ENCODE results near the gene CAPNS2.

Gene CAPNS2

DNA sequence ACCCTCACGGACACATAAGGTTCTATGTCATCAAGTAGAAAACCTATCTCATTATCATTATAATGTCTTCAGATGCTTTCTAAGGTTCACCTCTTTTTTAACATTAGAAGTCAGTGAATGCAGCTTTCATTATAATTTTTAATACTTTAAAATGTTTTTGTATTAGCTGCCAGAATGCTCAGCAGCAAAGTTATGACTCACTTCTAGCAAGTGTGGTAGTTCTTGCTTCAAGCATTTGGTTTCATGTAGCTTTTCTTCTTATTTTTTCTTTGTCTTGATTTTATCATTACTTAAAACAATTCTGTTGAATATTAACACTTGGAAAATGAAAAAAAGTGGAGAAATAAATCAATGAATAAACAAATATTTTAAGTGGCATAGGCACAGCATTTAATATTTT lies 34.3 kb upstream of the CAPNS2 start:
- no CpG with 5 or more reads among the region's 1 CpG for WGBS (ENCODE audit: extremely low coverage, insufficient coverage, low lambda C conversion rate)
- DNase-seq, result no peak
- no peak overlapping the region for H3K4ac ChIP-seq (ENCODE audit: low read depth, low read length)

DNA sequence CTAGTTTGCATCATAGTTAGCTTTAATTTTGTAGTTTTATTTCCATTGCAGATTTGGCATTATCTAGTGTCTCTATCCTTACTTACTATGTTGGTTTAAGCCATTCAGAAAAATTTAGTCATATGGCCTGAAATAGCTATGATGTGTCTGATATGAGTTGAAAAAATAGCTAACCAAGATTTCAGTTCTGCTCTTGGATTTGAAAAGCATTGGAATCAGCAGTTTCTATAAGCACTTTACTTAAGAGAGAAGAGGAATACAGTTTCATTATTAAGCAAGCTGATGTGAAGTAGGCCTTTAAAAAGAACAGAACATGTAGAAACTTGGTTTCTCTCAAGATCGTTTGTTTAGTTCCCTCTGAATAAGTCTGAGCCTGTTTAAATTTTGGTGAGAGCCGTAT lies 31.7 kb upstream of the CAPNS2 start:
- Histone ChIP-seq H4K8ac (ENCODE audit: low read depth, low read length) (no peak overlapping the region), H3K23ac (ENCODE audit: low read length) (no peak overlapping the region), H2BK5ac (ENCODE audit: low read length) (no peak overlapping the region), H2BK120ac (ENCODE audit: low read depth, low read length) (no peak overlapping the region), H3K4me3 (ENCODE audit: low read length) (no peak overlapping the region), H3K27me3 (ENCODE audit: insufficient read depth, low read length, poor library complexity) (no peaks in the 10 kb centered on the region), H3K56ac (ENCODE audit: low read length) (no peak overlapping the region), H3K4ac (ENCODE audit: low read depth, low read length) (no peak overlapping the region), H2AK5ac (ENCODE audit: low read length) (no peak overlapping the region), H3K4me1 (ENCODE audit: control insufficient read depth, low read depth, low read length) (no peaks in the 10 kb centered on the region), H3K27ac (ENCODE audit: low read depth, low read length) (no peak overlapping the region), H2BK15ac (replicated peaks; ENCODE audit: low read depth) (no peak overlapping the region), H3K36me3 (ENCODE audit: control insufficient read depth, insufficient read depth, low read length) (no peaks in the 10 kb centered on the region), H4K5ac (ENCODE audit: low read length) (no peak overlapping the region), H3K79me1 (ENCODE audit: low read length) (no peaks in the 10 kb centered on the region), H3K18ac (ENCODE audit: low read length) (no peak overlapping the region), H3K9ac (ENCODE audit: low read length) (no peak overlapping the region), H3K79me2 (ENCODE audit: control insufficient read depth, insufficient read depth, low read length) (no peaks in the 10 kb centered on the region), H3K4me2 (ENCODE audit: low read length) (no peak overlapping the region)
- DNase-seq, result no peak
- WGBS (ENCODE audit: extremely low coverage, insufficient coverage, low lambda C conversion rate), result no CpG with 5 or more reads among the region's 2 CpGs

More for the DNA sequence above, 34.3 kb upstream of the CAPNS2 start:
- Histone ChIP-seq H2BK15ac (replicated peaks; ENCODE audit: low read depth) (no peak overlapping the region), H3K79me2 (ENCODE audit: control insufficient read depth, insufficient read depth, low read length) (no peaks in the 10 kb centered on the region), H3K27me3 (ENCODE audit: insufficient read depth, low read length, poor library complexity) (no peaks in the 10 kb centered on the region), H3K23ac (ENCODE audit: low read length) (no peak overlapping the region), H3K4me1 (ENCODE audit: control insufficient read depth, low read depth, low read length) (no peaks in the 10 kb centered on the region), H3K18ac (ENCODE audit: low read length) (no peak overlapping the region), H2BK5ac (ENCODE audit: low read length) (no peak overlapping the region), H2BK120ac (ENCODE audit: low read depth, low read length) (no peak overlapping the region), H2AK5ac (ENCODE audit: low read length) (no peak overlapping the region), H3K9ac (ENCODE audit: low read length) (no peak overlapping the region), H3K4me3 (ENCODE audit: low read length) (no peak overlapping the region), H3K4me2 (ENCODE audit: low read length) (no peak overlapping the region), H3K27ac (ENCODE audit: low read depth, low read length) (no peak overlapping the region), H3K56ac (ENCODE audit: low read length) (no peak overlapping the region), H4K8ac (ENCODE audit: low read depth, low read length) (no peak overlapping the region), H4K5ac (ENCODE audit: low read length) (no peak overlapping the region), H3K79me1 (ENCODE audit: low read length) (no peaks in the 10 kb centered on the region), H3K36me3 (ENCODE audit: control insufficient read depth, insufficient read depth, low read length) (no peaks in the 10 kb centered on the region)

GRCh38 chr16:55539049-55539448 lies 27.4 kb upstream of the CAPNS2 start:
- Histone ChIP-seq H3K27me3 (ENCODE audit: insufficient read depth, low read length, poor library complexity) (no peaks in the 10 kb centered on the region), H2BK5ac (ENCODE audit: low read length) (no peak overlapping the region), H3K27ac (ENCODE audit: low read depth, low read length) (no peak overlapping the region), H4K8ac (ENCODE audit: low read depth, low read length) (no peak overlapping the region), H3K23ac (ENCODE audit: low read length) (no peak overlapping the region), H3K4me1 (ENCODE audit: control insufficient read depth, low read depth, low read length) (no peaks in the 10 kb centered on the region), H3K18ac (ENCODE audit: low read length) (no peak overlapping the region), H2BK15ac (replicated peaks; ENCODE audit: low read depth) (no peak overlapping the region), H3K79me2 (ENCODE audit: control insufficient read depth, insufficient read depth, low read length) (no peaks in the 10 kb centered on the region), H3K36me3 (ENCODE audit: control insufficient read depth, insufficient read depth, low read length) (no peaks in the 10 kb centered on the region), H3K4me3 (ENCODE audit: low read length) (no peak overlapping the region), H2AK5ac (ENCODE audit: low read length) (no peak overlapping the region), H3K4me2 (ENCODE audit: low read length) (no peak overlapping the region), H3K56ac (ENCODE audit: low read length) (no peak overlapping the region), H4K5ac (ENCODE audit: low read length) (no peak overlapping the region), H3K79me1 (ENCODE audit: low read length) (no peaks in the 10 kb centered on the region), H3K9ac (ENCODE audit: low read length) (no peak overlapping the region), H3K4ac (ENCODE audit: low read depth, low read length) (no peak overlapping the region), H2BK120ac (ENCODE audit: low read depth, low read length) (no peak overlapping the region)
- WGBS (ENCODE audit: extremely low coverage, insufficient coverage, low lambda C conversion rate), result no CpG with 5 or more reads among the region's 5 CpGs
- DNase-seq, result no peak

DNA sequence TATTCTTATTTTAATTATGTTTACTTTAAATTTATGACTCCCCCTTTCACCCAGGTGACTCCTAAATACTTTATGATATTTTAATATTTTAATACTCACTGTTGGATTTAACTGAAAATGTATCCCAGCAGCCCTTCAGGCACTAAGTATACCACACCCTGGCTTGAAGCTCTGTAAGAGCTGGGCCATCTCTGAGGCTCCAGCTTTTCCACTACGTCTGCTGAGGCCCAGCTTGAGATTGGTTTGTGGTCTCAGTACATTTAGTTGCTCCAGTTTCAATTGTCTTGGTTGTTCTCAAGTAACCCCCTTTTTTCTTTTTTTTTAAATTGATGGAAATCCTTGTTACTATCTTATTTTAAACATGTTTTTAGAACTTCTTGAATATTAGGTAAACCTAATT lies 27.0 kb upstream of the CAPNS2 start:
- no peak overlapping the region for H3K56ac ChIP-seq (ENCODE audit: low read length)
- no peak overlapping the region for H3K4me3 ChIP-seq (ENCODE audit: low read length)
- H3K18ac ChIP-seq (ENCODE audit: low read length), result no peak overlapping the region
- no peaks in the 10 kb centered on the region for H3K4me1 ChIP-seq (ENCODE audit: control insufficient read depth, low read depth, low read length)
- no peak overlapping the region for H3K4me2 ChIP-seq (ENCODE audit: low read length)
- no peak overlapping the region for H2AK5ac ChIP-seq (ENCODE audit: low read length)
- H3K36me3 ChIP-seq (ENCODE audit: control insufficient read depth, insufficient read depth, low read length), result no peaks in the 10 kb centered on the region
- no peak overlapping the region for H3K23ac ChIP-seq (ENCODE audit: low read length)
- WGBS (ENCODE audit: extremely low coverage, insufficient coverage, low lambda C conversion rate), result no CpG with 5 or more reads among the region's 1 CpG
- no peak overlapping the region for H4K5ac ChIP-seq (ENCODE audit: low read length)
- no peak overlapping the region for H4K8ac ChIP-seq (ENCODE audit: low read depth, low read length)
- H3K27ac ChIP-seq (ENCODE audit: low read depth, low read length), result no peak overlapping the region
- H3K9ac ChIP-seq (ENCODE audit: low read length), result no peak overlapping the region
- H2BK5ac ChIP-seq (ENCODE audit: low read length), result no peak overlapping the region
- no peaks in the 10 kb centered on the region for H3K27me3 ChIP-seq (ENCODE audit: insufficient read depth, low read length, poor library complexity)
- H3K79me1 ChIP-seq (ENCODE audit: low read length), result no peaks in the 10 kb centered on the region
- H2BK120ac ChIP-seq (ENCODE audit: low read depth, low read length), result no peak overlapping the region
- DNase-seq, result no peak
- no peak overlapping the region for H3K4ac ChIP-seq (ENCODE audit: low read depth, low read length)
- H3K79me2 ChIP-seq (ENCODE audit: control insufficient read depth, insufficient read depth, low read length), result no peaks in the 10 kb centered on the region
- no peak overlapping the region for H2BK15ac ChIP-seq (replicated peaks; ENCODE audit: low read depth)

- no peak overlapping the region for H3K18ac ChIP-seq (ENCODE audit: low read length)
- H3K56ac ChIP-seq (ENCODE audit: low read length), result no peak overlapping the region
- no peaks in the 10 kb centered on the region for H3K36me3 ChIP-seq (ENCODE audit: control insufficient read depth, insufficient read depth, low read length)
- DNase-seq, result no peak
- no peak overlapping the region for H4K5ac ChIP-seq (ENCODE audit: low read length)
- no peak overlapping the region for H3K4me3 ChIP-seq (ENCODE audit: low read length)
- no peak overlapping the region for H3K27ac ChIP-seq (ENCODE audit: low read depth, low read length)
- no peak overlapping the region for H3K23ac ChIP-seq (ENCODE audit: low read length)
- H2AK5ac ChIP-seq (ENCODE audit: low read length), result no peak overlapping the region
- H3K4me2 ChIP-seq (ENCODE audit: low read length), result no peak overlapping the region
- H3K9ac ChIP-seq (ENCODE audit: low read length), result no peak overlapping the region
- H2BK15ac ChIP-seq (replicated peaks; ENCODE audit: low read depth), result no peak overlapping the region
- no peaks in the 10 kb centered on the region for H3K79me1 ChIP-seq (ENCODE audit: low read length)
- H3K4me1 ChIP-seq (ENCODE audit: control insufficient read depth, low read depth, low read length), result no peaks in the 10 kb centered on the region
- no peak overlapping the region for H2BK120ac ChIP-seq (ENCODE audit: low read depth, low read length)
- no peak overlapping the region for H4K8ac ChIP-seq (ENCODE audit: low read depth, low read length)
- H3K27me3 ChIP-seq (ENCODE audit: insufficient read depth, low read length, poor library complexity), result no peaks in the 10 kb centered on the region
- H2BK5ac ChIP-seq (ENCODE audit: low read length), result no peak overlapping the region
- no peak overlapping the region for H3K4ac ChIP-seq (ENCODE audit: low read depth, low read length)
- H3K79me2 ChIP-seq (ENCODE audit: control insufficient read depth, insufficient read depth, low read length), result no peaks in the 10 kb centered on the region
- no CpG with 5 or more reads among the region's 1 CpG for WGBS (ENCODE audit: extremely low coverage, insufficient coverage, low lambda C conversion rate)
These were observed 26.3 kb upstream of the CAPNS2 start for GRCh38 chr16:55540221-55540620.

DNA sequence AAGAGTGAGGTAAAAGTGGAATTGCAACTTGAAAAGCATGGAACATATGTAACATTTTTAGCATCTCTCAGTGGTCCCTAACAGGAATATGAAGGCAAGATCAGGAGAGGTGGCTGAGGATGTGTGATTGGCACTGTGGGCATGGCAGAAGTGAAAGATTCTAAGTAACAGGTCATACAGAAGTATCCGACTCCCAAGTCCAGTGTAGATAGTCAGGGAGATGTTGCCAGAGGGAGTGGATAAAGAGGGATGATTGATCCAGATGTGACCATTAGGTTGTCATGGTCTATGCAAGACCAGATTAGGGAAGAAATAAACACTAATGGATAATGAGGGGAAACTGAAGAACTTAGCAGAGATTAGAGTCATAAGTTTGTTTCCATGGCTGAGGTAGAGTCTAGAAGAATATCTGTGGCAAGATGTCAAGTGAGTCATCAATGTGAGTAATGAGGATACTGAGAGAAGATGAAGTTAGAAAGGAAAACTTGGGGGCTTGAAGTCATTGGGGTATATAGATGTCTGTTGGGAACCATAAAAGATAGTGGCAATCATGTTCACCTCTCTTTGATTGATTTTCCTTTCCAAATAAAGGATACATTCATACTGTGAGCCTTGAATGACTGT lies 23.9 kb upstream of the CAPNS2 start:
- Histone ChIP-seq H3K36me3 (ENCODE audit: control insufficient read depth, insufficient read depth, low read length) (no peaks in the 10 kb centered on the region), H2BK15ac (replicated peaks; ENCODE audit: low read depth) (no peak overlapping the region), H2BK5ac (ENCODE audit: low read length) (no peak overlapping the region), H3K4me3 (ENCODE audit: low read length) (no peak overlapping the region), H3K4me2 (ENCODE audit: low read length) (no peak overlapping the region), H3K79me1 (ENCODE audit: low read length) (no peaks in the 10 kb centered on the region), H2BK120ac (ENCODE audit: low read depth, low read length) (no peak overlapping the region), H3K4ac (ENCODE audit: low read depth, low read length) (no peak overlapping the region), H3K23ac (ENCODE audit: low read length) (no peak overlapping the region), H3K9ac (ENCODE audit: low read length) (no peak overlapping the region), H3K4me1 (ENCODE audit: control insufficient read depth, low read depth, low read length) (no peaks in the 10 kb centered on the region), H3K27me3 (ENCODE audit: insufficient read depth, low read length, poor library complexity) (no peaks in the 10 kb centered on the region), H3K27ac (ENCODE audit: low read depth, low read length) (no peak overlapping the region), H3K79me2 (ENCODE audit: control insufficient read depth, insufficient read depth, low read length) (no peaks in the 10 kb centered on the region), H3K18ac (ENCODE audit: low read length) (no peak overlapping the region), H2AK5ac (ENCODE audit: low read length) (no peak overlapping the region), H3K56ac (ENCODE audit: low read length) (no peak overlapping the region), H4K8ac (ENCODE audit: low read depth, low read length) (no peak overlapping the region), H4K5ac (ENCODE audit: low read length) (no peak overlapping the region)
- no peak for DNase-seq
- WGBS (ENCODE audit: extremely low coverage, insufficient coverage, low lambda C conversion rate), result no CpG with 5 or more reads among the region's 1 CpG

Measured in mesendoderm (in vitro differentiated cells).